Activated naive CD4-positive, alpha-beta T cell treated with Interleukin-2 at 50 U/mL for 16 hours (primary cell): Measurements from ENCODE around the gene MAML2.

Source experiments
- DNase-seq: peaks from one replicate; pipeline ENCODE4 v3.0.0-alpha.2; 2020

The MAML2 gene

DNA sequence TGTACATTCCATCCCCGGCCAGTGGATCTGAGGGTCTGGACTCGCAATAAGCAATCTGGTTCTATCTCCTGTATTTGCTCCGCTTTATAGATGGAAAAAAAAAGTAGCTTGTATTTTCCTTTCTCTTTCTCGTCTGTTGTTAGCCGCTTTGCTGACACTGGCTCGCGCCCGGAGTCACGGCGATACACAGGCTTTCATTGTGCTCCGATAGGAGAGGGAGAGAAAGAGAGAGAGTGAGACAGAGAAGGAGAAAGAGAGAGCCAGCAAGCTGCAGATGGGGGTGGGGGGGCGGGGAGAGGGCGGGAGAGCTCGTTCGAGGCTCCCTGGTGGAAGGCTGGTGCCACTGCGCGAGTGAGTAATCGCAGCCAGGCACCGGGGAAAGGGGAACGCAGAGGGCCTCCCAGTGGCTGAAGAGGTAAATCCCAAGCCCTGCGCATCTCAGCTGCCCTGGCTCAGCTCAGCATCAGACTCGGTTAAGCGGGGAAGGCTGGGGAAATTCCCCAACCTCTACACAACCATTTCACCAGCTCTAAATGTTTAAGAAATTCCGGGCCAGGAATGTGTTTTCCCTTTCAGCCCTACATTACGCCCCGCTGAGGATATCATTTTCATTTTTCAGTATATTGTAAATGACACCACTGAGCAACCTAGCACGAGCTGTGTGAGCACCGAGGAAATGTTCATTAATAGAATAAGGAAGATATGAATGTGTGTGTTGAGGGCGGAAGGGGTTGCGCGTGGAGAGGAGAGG lies at the start of gene MAML2:
Gene MAML2, minus strand, starts transcription at position 235 of the 751 bp plus-strand sequence. CDS start 1,300 bp downstream, outside the sequence.
- peak; percentile 91 for DNase-seq

DNA sequence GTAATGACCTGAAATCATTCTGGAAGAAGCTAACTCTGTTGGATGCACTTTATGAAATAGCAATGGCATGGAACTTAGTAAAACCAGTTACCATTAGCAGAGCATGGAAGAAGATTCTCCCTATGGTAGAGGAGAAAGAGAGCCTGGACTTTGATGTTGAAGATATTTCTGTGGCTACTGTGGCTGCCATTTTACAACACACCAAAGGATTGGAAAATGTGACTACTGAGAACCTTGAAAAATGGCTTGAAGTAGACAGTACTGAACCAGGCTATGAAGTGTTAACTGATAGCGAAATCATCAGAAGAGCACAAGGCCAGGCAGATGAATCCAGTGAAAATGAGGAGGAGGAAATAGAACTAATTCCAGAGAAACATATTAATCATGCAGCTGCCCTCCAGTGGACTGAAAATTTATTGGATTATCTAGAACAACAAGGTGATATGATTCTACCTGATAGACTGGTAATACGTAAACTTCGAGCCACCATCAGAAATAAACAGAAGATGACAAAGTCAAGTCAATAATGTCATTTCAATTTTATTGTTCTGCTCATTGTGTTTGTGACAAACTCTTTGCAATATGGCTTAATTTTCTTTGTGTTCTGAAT lies 48.8 kb upstream of the MAML2 start:
- DNase-seq = no peak

DNA sequence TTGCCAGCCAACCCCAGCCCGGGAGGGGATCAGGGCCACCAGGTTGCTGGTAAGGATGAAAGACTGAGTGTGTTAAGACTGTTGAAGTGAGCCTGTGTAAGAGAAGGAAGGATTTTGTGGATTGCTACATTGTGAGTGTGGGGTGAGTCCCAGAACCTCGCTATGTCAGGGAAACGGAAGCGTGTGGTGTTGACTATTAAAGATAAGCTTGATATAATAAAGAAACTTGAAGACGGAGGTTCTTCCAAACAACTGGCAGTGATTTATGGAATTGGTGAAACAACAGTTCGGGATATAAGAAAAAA lies 47.4 kb upstream of the MAML2 start:
- DNase-seq = no peak

DNA sequence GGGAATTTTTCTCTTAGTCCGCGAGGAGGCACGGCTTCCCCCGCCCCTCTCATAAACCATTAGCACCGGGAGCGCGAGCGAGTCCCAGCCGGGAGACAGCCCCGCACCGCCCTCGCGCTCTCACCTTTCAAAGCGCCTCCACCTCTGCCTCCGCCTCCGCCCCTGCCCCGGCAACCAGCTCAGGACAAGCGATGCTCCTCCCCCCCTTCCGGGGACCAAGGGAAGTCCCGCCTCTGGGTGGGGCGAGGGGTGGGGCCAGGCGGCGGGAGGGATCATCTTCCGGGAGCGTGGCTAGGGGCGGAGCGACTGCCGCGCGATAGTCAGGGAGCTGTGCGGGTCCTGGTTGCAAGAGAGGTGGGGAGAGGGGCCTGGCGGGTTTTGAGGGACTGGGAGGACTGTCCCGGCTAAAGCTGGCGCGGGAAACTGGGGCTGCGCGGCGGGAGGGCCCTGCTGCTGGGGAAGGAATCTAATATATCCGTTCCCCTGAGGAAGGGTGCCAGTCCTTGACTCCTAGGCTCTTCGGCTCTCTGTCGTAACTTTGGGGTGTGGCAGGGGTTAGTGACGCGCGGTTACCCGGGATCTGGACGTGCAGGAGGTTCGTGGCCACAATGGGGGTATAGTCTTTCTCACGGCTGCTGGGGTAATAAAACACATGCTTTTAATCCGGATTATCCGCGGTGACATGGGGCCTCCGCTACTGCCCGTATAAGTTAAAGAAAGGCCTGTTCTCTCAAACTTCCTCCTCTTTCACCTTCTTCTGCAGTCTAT lies 46.9 kb upstream of the MAML2 start, which contains the start of the genes CCDC82 and JRKL:
Gene CCDC82, minus strand, starts transcription at position 193 of the 768 bp plus-strand sequence. CDS start 5,165 bp downstream, outside the sequence.
Gene JRKL, plus strand, starts transcription at position 294 of the 768 bp plus-strand sequence. CDS start 637 bp downstream, outside the sequence.
- DNase-seq = peak; percentile 98

DNA sequence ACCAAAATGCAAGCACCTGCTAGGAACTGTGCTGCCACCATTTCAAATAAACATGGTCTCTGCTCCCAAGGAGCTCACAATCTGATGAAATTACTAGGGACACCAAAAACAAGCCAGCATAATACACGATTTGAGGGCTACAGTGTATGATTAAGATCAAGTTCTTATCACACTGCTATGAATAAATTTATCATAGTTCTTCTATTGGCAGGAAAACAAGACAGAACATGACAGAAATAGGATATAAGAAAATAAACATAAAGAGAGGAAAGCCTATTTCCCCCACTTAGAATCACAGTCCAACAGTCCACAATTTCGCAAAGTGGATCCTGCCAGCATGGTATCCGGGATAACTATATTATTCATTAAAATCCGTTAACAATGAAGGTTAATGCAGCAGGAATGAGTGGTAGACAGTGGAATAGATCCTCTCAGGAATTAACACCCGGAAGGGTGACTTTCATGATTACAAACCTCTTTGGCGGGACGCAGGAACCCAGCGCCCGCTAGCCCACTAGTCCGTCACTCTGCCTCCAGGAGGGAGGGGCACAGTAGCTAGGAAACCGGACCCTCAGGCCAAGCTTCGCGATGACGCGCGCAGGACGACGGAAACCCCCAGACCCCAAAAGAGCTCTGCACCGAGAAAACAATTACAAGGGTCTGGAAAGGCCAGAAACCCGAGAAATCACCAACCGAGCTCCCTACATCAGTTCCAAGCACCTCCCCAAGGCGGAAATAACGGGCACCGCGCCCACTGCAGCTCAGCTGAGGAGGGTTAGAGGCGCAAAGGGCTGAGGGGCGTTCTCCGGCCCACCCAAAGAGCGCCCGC lies 46.1 kb upstream of the MAML2 start:
- DNase-seq = no peak

DNA sequence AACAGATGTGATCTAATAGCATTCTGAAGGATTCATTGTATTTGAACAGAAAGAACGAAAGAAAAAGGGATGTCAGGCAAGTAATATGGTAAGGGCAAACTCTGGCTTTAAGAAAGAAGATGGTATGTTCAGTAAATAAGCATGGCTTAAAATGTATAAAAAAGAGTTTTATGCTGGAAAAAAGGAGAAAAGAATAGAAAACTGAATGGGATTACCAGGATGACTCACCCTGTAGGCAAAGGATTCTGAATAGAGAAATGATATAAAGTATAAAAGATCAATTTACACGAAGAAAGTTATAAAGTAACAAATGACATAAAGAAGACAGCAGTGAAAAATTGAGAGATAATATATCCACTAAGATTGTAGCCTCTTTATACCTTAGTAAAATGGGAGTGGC lies 42.2 kb upstream of the MAML2 start:
- DNase-seq = no peak

DNA sequence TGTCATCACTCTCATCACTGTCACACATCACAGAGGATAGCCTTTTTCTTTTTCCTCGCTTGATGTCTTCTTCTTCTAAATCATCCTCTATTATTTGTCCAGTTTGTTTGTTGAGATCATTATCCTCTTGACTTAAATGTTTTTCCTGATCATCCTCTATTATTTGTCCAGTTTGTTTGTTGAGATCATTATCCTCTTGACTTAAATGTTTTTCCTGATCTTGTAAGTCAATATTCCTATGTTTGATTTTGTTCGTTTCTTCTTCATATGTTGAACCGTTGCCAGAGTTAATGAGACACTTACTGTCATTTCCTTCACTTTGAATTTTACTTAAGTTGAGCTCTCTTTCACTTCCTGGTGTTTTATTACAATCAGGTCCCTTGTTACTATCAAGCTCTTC lies 41.2 kb upstream of the MAML2 start:
- DNase-seq = no peak

DNA sequence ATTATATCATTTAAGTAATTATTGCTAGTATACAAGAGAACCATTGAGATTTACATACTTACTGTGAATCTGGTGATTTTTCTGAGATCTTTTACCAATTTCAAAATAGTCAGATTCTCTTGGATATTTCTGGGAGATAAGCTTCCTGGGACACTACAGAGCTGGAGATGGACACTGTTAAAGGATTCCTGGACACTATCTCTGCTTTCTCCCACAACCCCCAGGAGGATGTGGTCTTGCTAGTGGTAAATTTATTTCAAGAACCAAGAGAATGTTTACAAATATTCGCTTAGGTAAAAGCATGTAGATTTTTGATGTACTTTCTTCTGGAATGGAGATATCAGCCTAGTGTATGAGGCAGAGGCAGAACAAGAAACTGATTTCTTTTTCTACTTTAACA lies 33.8 kb upstream of the MAML2 start:
- no peak for DNase-seq

DNA sequence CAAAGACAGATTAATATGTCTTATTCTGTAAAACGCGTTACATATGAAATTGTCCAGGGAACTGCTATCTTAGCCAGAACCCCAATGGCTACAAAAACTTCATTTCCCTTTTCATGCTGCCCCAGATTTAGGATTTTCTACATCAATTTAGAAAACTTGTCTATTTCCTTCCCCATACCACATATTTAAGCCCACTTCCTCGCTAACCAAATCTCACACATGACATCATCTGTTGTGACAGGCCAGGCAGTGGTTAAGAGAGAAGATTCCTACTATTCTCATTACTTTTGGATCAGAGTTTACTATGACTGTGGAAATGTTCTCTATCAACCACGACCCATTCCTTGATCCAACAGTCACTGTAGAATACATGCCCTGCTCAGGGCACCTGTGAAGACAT lies 30.8 kb upstream of the MAML2 start:
- no peak for DNase-seq

DNA sequence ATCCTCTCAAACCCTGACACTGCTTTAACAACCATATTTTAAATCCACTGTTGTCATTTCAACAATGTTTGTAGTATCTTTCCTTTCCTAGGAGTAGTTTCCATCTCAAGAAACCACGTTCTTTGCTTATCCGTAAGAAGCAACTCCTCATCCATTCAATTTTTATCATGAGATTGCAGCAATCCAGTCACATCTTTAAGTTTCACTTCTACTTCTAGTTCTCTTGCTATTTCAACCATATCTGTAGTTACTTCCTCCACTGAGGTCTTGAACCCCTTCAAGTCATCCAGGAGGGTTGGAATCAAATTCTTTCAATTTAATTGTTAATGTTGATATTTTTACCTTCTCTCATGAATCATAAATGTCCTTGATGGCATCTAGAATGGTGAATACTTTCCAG lies 24.3 kb upstream of the MAML2 start:
- DNase-seq = no peak

DNA sequence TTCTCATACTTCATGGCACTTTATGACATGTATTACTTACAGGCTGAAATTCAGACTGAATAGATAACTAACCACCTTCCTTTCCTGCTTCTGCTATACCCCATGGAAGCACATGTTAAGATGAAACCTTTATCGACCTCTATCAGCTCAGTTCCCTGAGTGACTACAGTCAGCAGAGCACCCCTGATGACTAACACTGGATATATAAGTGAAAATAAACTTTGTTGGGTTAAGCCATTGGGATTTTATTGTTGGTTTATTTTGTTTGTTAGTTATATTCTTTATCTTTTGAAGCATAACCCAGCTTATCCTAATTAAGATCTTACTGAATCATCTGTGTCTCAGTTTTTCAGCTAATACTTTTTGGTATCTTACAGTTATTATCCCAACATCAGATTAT lies 23.0 kb upstream of the MAML2 start:
- DNase-seq = no peak

DNA sequence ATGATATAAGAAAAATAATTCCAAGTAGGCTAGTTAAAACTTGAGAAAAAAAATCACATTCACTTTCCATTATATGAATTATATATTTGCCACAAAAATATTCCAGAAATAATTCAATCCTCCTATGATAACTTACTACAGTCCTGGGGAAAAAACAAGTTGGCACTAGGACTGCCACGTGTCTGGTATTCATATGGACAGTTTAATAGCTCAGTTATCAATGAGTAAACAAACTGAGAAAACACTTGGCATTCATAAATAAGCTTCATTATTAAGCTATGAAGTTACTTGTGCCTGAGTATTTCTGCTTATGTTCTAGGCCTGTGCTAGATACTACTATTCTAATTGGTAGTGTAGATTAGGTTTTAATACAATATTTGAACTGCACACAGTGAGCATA lies 22.5 kb upstream of the MAML2 start:
- DNase-seq = no peak

DNA sequence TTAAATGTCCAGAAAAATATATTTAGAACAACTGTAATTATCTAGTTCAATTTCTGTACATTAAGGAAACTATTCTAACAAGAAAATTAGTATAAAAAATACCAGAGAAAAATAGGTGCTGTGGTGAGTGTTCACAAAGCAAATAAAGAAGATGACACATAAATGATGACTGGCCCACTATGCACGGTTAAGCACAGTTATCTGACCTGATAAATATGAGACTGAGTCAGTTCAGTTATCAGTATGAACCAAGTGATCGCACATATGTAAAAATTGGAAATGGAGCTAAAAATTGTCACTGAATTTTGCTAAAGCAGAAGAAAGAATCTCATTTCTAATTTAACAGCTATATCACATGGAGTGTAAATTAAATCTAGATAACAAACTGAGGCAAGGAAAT lies 18.8 kb upstream of the MAML2 start:
- no peak for DNase-seq

DNA sequence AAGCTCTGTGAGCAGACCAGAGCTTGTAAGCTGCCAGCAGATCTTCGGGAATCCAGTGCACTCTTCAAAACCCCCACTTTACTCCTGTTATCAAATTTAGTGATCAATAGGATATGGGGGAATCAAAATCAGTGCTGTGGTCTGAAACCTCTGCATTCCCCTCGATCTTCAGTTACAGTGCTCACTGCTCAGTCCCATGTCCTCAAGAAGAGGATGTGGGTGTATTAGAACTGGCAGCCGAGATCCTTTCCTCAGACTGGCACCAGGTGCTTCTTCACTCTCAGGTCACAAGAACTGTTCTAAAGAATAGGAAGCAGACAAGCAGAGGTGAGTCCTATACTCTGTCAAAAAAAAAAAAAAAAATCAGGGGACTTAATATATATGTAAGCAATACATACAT lies 15.3 kb upstream of the MAML2 start:
- no peak for DNase-seq

DNA sequence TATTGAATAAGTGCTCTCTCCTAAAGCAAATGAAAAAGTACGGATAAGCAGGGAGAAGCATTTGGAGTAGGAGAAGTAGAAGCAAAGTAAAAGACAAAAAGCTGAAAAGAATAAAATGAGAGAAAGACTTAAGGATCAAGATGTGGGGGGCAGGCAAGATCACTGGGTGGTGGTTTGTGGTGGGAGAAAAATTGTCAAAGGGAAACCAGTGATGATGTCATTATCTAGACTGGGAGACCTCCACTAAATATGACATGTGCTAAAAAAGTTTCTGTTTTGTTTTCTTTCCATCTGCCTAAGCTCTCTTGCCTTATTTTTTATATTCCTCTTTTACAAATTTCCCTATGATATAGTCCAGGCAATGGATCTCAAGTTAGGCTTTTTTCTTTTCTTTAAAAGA lies 14.8 kb upstream of the MAML2 start:
- no peak for DNase-seq

DNA sequence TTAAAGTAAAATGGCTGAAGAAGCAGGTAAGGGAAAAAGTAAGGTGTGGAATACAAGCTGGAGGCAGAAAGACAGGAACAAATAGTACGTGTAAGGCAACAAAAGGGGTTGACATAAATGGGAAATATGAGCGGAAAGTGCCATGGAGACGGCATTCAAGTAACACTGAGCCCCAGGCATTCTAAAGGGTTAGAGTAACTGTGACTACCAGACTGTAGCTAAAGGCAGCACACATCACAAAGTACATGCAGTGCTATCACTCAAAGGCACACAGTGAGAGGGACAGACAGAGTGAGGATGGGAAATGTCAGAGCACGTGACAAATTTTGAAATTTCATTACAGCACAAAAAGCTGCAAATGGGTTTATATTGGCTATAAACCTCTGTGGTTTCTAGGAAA lies 13.9 kb upstream of the MAML2 start:
- DNase-seq = no peak

DNA sequence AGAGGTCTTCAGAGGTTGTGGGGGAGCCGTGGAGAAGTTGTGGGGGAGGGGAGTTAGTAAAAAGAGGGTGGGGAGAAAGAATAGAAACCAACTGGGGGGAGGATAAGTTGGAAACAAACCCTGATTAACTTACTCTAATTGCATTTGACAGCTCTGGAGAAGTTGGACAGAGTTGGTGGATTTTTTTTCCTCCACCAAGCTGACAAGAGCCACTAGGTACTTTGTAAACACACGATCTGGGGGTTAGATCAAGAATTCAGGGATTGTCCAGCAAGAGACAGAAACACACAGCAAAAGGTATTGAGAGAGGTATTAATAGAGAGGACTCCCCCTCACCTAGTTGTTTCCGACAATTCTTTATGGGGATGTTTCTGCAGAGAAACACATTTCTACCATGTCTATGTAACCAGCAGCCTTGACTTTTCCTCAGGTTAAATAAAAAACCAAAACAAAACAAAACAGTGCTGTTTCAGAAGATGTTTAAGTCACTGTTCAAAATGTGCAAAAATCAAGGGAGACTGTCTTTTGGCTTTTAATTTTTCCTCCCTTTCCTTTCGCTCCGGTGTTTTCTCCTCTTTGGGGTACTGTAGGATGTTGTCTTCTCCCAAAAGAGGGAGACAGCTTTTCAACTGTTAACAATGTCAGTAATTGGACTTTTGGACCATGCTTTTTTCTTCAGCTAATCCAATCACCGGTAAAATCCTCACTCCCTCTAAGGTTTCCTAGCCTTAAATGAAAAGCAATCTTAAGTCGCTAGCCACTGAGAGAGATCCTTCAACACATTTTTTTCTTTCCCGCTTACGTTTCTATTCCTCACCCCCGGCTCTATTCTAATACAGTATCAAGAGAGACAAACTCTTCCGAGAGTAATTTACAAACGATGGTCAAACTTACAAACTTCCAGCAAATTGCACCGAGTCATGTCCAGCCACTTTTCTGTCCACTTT lies 708 bp downstream of the MAML2 start:
- DNase-seq = no peak

DNA sequence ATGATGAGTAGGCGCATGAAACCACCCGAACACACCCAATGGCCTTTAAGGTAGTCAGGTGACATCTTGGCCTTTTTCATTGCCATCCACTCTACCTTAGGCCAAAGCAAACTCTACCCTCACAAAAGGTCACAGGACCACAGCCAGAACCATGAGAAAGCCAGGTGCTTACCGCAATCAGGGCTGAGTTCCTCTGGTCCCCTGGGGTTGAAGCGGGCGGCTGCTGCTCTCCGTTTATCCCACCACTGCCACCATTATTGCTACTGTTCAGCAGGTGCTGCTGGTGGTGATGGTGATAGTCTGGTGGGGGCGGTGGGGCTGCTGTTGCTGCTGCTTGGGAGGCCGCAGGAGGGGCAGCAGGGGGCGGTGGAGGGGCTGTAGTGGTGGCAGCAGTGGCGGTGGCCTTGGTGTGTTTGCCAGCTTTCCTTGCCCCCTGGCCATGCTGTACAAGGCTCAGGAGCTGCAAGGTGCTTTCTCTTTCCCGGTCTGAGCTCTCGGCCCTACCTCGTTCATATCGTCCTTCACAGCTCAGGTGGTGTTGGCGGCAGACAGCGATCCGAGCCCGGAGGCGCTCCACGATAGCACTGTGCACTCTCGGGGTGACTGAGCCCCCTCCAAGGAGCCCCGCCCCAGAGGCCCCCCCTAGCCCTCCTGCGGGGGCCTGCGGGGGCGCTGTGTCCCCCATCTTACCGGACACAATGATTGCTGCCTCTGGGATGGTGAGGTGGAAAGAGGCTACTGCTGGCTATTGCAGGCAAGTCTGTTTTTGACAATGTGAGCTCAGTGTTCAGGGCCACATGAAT lies 1.6 kb downstream of the MAML2 start:
- peak; percentile 66 for DNase-seq

DNA sequence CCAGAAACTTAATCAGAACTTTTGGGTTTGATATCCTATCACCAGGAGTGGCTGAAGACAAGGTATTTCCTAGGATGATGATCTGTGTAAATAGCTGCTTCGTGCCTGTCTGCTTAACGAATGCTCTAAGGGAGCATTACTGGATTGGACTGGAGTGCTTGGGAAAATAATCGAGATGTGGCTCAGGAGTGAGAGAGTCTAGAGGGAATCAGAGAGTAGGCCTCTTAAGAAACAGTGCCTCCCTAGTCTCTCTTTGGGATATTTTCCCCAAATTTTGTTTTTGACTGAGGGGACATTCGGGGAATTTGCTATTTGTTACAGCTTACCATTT lies 2.5 kb downstream of the MAML2 start:
- DNase-seq = no peak

DNA sequence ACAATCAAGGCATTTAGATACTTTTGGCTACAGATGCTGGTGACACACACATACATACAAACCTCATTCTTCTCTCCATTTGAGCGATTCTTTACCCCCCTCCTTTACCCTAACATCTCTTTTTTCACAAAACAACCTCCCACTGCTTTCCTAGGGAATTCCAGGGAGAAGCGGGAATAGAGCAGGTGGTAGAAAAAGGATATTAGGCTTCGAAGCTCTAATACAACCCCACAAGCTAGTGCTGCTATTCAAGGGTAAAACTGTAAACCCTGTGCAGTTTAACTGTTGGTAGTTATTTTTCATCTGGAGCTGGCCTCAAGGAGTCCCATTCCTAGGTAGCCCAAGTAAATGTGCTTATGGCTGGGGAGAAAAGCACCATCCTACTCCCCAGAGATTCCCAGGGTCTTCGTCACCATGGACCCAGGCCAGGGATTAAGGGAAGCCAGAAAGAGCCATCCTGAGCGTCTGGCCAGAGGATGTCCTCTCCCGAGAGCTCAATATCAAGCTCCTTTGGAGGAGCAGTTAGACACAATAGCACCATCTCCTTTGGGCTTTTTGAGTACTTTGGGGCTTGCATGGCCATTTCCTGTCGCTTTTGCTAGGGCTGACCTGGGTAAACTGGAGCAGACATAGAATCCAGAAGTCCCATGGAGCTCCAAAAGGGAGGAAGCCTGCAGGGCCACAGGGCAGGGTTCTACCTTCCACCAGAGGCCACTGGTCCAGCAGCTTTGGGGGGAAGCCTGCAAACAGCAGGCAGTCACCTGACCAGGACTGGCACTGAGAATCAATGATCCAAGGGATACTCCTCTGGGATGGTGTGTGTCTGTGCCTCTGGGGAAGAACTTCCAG lies 3.1 kb downstream of the MAML2 start:
- no peak for DNase-seq
